OCI-LY3 (cell line): ENCODE data around the gene NPB.

ENCODE experiments used
- CTCF ChIP-seq: fragments of 200-600, 300-600 bp; sonication (generic); IDR thresholded peaks from 2 replicates; pipeline ENCODE4 v1.5.1; 2014; ENCODE audit warnings: antibody characterized with exemption, low read length, low read depth
- EZH2phosphoT487 ChIP-seq: fragments of 200-600 bp; shearing (Covaris generic); IDR thresholded peaks from 2 replicates; pipeline ENCODE4 v1.6.1; 2018; ENCODE audit warnings: antibody characterized with exemption, mixed run types, low read depth

- TF ChIP-seq CTCF (no peak), EZH2phosphoT487 (no peak)
These were observed 36.2 kb upstream of the NPB start for GRCh38 chr17:81865733-81866439.
